K562 (cell line): ENCODE data around the gene ZNF213. TPM values are rescaled to one million over a fixed set of nuclear protein-coding genes. Genes with fewer than 3 reads are reported as not detected.

Source experiments
- FOXK1 ChIP-seq: sonication (generic); formaldehyde crosslinking; IDR thresholded peaks from 2 replicates; pipeline ENCODE4 v1.8.0; 2022; ENCODE audit warnings: missing genetic modification reagents, mild to moderate bottlenecking, borderline replicate concordance
- HDAC2 ChIP-seq: fragments of 450-650 bp; IDR thresholded peaks from 2 replicates; pipeline ENCODE4 v1.6.1; 2016; ENCODE audit warnings: mild to moderate bottlenecking
- HINFP ChIP-seq: fragments of 450-650 bp; conservative IDR thresholded peaks from 2 replicates; pipeline ENCODE4 v1.6.1; 2016; ENCODE audit warnings: missing genetic modification characterization, low read depth, mild to moderate bottlenecking, control low read depth, missing compliant biosample characterization
- KAT7 ChIP-seq: sonication (generic); formaldehyde crosslinking; IDR thresholded peaks from 2 replicates; pipeline ENCODE4 v1.8.0; 2022; ENCODE audit warnings: missing genetic modification reagents, mild to moderate bottlenecking, borderline replicate concordance
- KLF6 ChIP-seq: fragments of 250-450 bp; sonication (Bioruptor Pico); IDR thresholded peaks from 2 replicates; pipeline ENCODE4 v1.4.0; 2020; ENCODE audit warnings: mild to moderate bottlenecking, moderate library complexity, borderline replicate concordance
- MCM5 ChIP-seq: fragments of 450-650 bp; IDR thresholded peaks from 2 replicates; pipeline ENCODE4 v1.6.1; 2016; ENCODE audit warnings: low read depth
- MNT ChIP-seq, 2 experiments: fragments of 450-650 bp; conservative IDR thresholded peaks; 2 replicates each; pipeline ENCODE4 v1.6.1; 2017; ENCODE audit warnings: mild to moderate bottlenecking in 2 of 2, moderate library complexity in 2 of 2
- MXI1 ChIP-seq: IDR thresholded peaks from 2 replicates; pipeline ENCODE4 v1.6.1; 2011; ENCODE audit warnings: low read depth, mild to moderate bottlenecking, improper control_type of control experiment, low read length
- RBBP5 ChIP-seq: fragments of 200-600 bp; sonication (generic); IDR thresholded peaks from 2 replicates; pipeline ENCODE4 v1.6.1; 2012; ENCODE audit warnings: borderline replicate concordance, mild to moderate bottlenecking, low read length, control low read depth, inconsistent platforms; ENCODE audit not compliant: insufficient read depth, poor library complexity, severe bottlenecking
- RHOXF2B ChIP-seq: fragments of 250-450 bp; sonication (Bioruptor Pico); conservative IDR thresholded peaks from 2 replicates; pipeline ENCODE4 v1.5.1; 2021
- SAP30 ChIP-seq: fragments of 200-600 bp; sonication (generic); IDR thresholded peaks from 2 replicates; pipeline ENCODE4 v1.6.1; 2012; ENCODE audit warnings: borderline replicate concordance, low read depth, mild to moderate bottlenecking, moderate library complexity, low read length, control low read depth, inconsistent platforms; ENCODE audit not compliant: insufficient read depth, poor library complexity, severe bottlenecking
- SMARCE1 ChIP-seq: fragments of 450-650 bp; IDR thresholded peaks from 2 replicates; pipeline ENCODE4 v1.7.1; 2016; ENCODE audit warnings: mild to moderate bottlenecking
- THRB ChIP-seq: fragments of 450-650 bp; formaldehyde crosslinking; conservative IDR thresholded peaks from 2 replicates; pipeline ENCODE4 v1.4.0; 2022; ENCODE audit warnings: mild to moderate bottlenecking, missing genetic modification characterization
- ZC3H11A ChIP-seq: IDR thresholded peaks from 2 replicates; pipeline ENCODE4 v1.6.1; 2012; ENCODE audit warnings: low read depth, low read length, improper control_type of control experiment
- ZNF143 ChIP-seq: sonication (generic); formaldehyde crosslinking; IDR thresholded peaks from 2 replicates; pipeline ENCODE4 v1.9.0; 2022; ENCODE audit warnings: mild to moderate bottlenecking, missing genetic modification reagents
- ZNF253 ChIP-seq: fragments of 250-450 bp; sonication (Bioruptor Pico); conservative IDR thresholded peaks from 2 replicates; pipeline ENCODE4 v1.6.1; 2021; ENCODE audit warnings: mild to moderate bottlenecking
- polyA plus RNA-seq, 8 experiments: library from polyadenylated mRNA; depleted of rRNA in 4 of 8; stranded (reverse) in 5 of 8; unstranded in 3 of 8; fragments of >200 nt; fragmentation: Nextera tagmentation in 2 of 8; fragmentation: Illumina TruSeq in 1 of 8; extraction: Ambion mirVana in 2 of 8; extraction: Trizol in 1 of 8; gene quantifications; 2 replicates each; pipeline versions ENCODE4 v1.2.1 to v1.2.3, GENCODE V29; 2011 to 2014; ENCODE audit warnings: inconsistent platforms in 1 of 8, missing spikeins in 1 of 8
- total RNA-seq, 7 experiments: library from RNA; depleted of rRNA in 6 of 7; stranded (reverse); fragments of >200 nt in 6 of 7; fragmentation: Illumina TruSeq in 2 of 7; extraction: Trizol in 2 of 7; gene quantifications; 2 replicates each; pipeline versions ENCODE4 v1.2.1 to v1.2.3, GENCODE V29; 2011 to 2021; ENCODE audit warnings: low replicate concordance in 1 of 7

Gene ZNF213
- total and polyA plus RNA-seq, 9 of the 15 experiments (the other 6 are each of a cell fraction or from before 2014, with no cell fraction given): 0.49 to 10.0 (median 1.8) TPM

- TF ChIP-seq MXI1 (peak; percentile 93), RBBP5 (peak; percentile 86), MNT (conservative IDR thresholded peaks at IDR 0.05) (peak; percentile 98 to 99; a peak in 3 of 4 replicates), ZNF253 (CRISPR knock-in tag) (no peak), FOXK1 (CRISPR knock-in tag) (peak; percentile 93), THRB (CRISPR knock-in tag) (no peak), KAT7 (CRISPR knock-in tag) (0 out of 2 replicates have a peak, but pooled peaks have one; percentile 60), SMARCE1 (no peak; the same call in 1 of the 2 replicates), ZC3H11A (0 out of 2 replicates have a peak, but pooled peaks have one; percentile 64), MCM5 (no peak), RHOXF2B (CRISPR knock-in tag) (no peak), HINFP (tag) (no peak), HDAC2 (peak; percentile 51), ZNF143 (CRISPR knock-in tag) (no peak), KLF6 (no peak; the same call in 1 of the 2 replicates), SAP30 (no peak)
Observed at GRCh38 chr16:3152277-3152990, 17.6 kb downstream of the ZNF213 start (continued).
